Body of pancreas (tissue), 4 donors: ENCODE measurements around the gene SNX21. TPM values are rescaled to one million over a fixed set of nuclear protein-coding genes. Genes with fewer than 3 reads are reported as not detected.
"Not testable (repeated sequence)": the region's sequence is repeated elsewhere in the genome, so short reads cannot be mapped to it uniquely, and the experiment has no call there.

Experiments used
- ATAC-seq: fragments of 150-250 bp; one replicate; pipeline ENCODE4 v1.9.1; 2016
- DNase-seq, 4 donors: peaks; one replicate each; pipeline ENCODE4 v3.0.0-alpha.2; 2019
- H3K27ac ChIP-seq, 4 donors: fragments of 200-600 bp; sonication (generic); 1 replicate in 3 of 4; 2 replicates in 1 of 4; pipeline versions ENCODE4 v1.5.1 to v1.6.1; 2016 to 2019; ENCODE audit warnings: mild to moderate bottlenecking in 1 of 4, mixed read lengths in 1 of 4, moderate library complexity in 1 of 4
- H3K27me3 ChIP-seq, 2 donors: fragments of 200-600 bp; sonication (generic); one replicate each; pipeline ENCODE4 v1.6.0; 2016; ENCODE audit warnings: mild to moderate bottlenecking in 1 of 2
- H3K36me3 ChIP-seq, 2 donors: fragments of 200-600 bp; sonication (generic); replicated peaks in 1 of 2; 2 replicates each; pipeline ENCODE4 v1.5.1; 2016; ENCODE audit warnings: low read depth in 2 of 2; ENCODE audit not compliant: insufficient read depth in 1 of 2
- H3K4me1 ChIP-seq: fragments of 200-600 bp; sonication (generic); one replicate; pipeline ENCODE4 v1.6.0; 2016
- H3K4me3 ChIP-seq, 2 donors: fragments of 200-600 bp; sonication (generic); 1 replicate in 1 of 2; 2 replicates in 1 of 2; pipeline ENCODE4 v1.5.1; 2016 to 2019
- H3K9me3 ChIP-seq, 3 donors: fragments of 200-600 bp; sonication (generic); 1 replicate in 2 of 3; 2 replicates in 1 of 3; pipeline ENCODE4 v1.5.1; 2016
- CTCF ChIP-seq, 7 experiments: fragments of 450-650 bp in 4 of 7; fragments of 200-600 bp in 3 of 7; sonication (generic) in 3 of 7; IDR thresholded peaks; one replicate each; pipeline ENCODE4 v1.5.1; 2016 to 2019; ENCODE audit warnings: antibody characterized with exemption in 7 of 7
- POLR2A ChIP-seq, 3 donors: fragments of 450-650 bp; IDR thresholded peaks; one replicate each; pipeline ENCODE4 v1.6.1; 2016; ENCODE audit warnings: antibody characterized with exemption in 3 of 3, mild to moderate bottlenecking in 2 of 3
- WGBS, 2 donors: methylation state at CpG; one replicate each; pipeline ENCODE4 v1.1.5; 2017; 5-methylcytosine and 5-hydroxymethylcytosine counted together
- intact Hi-C: fragments of 100-400 bp; cut with DNase I; formaldehyde crosslinking; loops from one replicate; pipeline ENCODE4 v1.15.1; 2023
- total RNA-seq, 2 donors: library from RNA; depleted of rRNA; stranded (reverse); fragments of >200 nt; gene quantifications; one replicate each; pipeline ENCODE4 v1.1.0, GENCODE V29; 2016

Gene SNX21, protein sequence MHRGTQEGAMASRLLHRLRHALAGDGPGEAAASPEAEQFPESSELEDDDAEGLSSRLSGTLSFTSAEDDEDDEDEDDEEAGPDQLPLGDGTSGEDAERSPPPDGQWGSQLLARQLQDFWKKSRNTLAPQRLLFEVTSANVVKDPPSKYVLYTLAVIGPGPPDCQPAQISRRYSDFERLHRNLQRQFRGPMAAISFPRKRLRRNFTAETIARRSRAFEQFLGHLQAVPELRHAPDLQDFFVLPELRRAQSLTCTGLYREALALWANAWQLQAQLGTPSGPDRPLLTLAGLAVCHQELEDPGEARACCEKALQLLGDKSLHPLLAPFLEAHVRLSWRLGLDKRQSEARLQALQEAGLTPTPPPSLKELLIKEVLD
- total RNA-seq, result 10 to 100 TPM; 42.8 to 46.5 TPM

DNA sequence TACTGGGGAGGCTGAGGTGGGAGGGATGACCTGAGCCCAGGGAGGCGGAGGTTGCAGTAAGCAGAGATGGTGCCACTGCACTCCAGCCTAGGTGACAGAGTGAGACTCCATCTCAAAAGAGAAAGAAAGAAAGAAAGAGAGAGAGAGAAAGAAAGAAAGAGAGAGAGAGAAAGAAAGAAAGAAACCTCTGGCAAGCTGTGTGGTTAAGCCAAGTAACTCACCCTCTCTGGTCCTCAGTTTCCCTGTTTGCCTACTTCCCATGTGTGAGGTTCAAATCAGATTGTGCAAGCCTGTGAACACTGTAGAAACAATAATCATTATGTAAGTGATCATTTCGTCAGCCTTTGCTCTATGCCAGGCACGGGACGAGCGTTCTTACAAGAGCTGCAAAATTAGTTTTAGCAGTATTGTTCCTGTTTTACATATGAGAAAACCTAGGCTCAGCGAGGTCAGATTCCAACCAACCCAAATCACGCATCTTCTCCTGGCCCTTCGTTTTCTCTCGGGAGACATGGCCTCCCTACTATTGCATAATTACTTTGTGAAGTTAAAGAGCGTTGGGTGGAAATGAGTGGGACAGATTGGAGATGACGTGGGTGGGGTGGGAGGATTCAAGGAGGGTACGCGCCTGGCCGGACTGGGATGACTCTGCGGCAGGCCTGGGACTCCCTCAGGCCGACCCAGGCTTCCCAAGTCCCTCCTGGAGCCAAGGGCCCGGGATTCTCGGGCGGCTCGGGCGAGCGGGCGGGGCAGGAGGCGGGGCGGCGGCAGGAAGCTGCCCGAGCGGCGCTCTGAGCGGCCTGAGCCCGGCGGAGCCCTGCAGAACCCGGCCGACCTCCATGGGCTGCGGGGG lies at the start of gene SNX21:
Gene SNX21 (plus strand): TSS at position 770 of the 853 bp plus-strand sequence. CDS start 121 bp downstream, outside the sequence.
- Histone ChIP-seq H3K9me3 (no peaks in the 10 kb centered on the region), H3K4me3 (peak within 1 kb of the TSS; percentile 47 to 68), H3K36me3 (no peaks in the 10 kb centered on the region), H3K27me3 (no peaks in the 10 kb centered on the region), H3K27ac (peak within 1 kb of the TSS; percentile 72 to 89 (median 77)), H3K4me1 (peaks cover 24% of the 10 kb centered on the region)
- WGBS, 2 donors, result 9 to 20% methylated on average over 16 to 32 of the region's 35 CpGs
- TF ChIP-seq POLR2A (IDR thresholded peaks at IDR 0.05), result peak; percentile 22 to 61 (median 55)
- TF ChIP-seq CTCF (IDR thresholded peaks at IDR 0.05), result no peak
- DNase-seq (peak; percentile 71 to 80 (median 76)), ATAC-seq (peak; percentile 87)
- intact Hi-C loops, result no loop called here

DNA sequence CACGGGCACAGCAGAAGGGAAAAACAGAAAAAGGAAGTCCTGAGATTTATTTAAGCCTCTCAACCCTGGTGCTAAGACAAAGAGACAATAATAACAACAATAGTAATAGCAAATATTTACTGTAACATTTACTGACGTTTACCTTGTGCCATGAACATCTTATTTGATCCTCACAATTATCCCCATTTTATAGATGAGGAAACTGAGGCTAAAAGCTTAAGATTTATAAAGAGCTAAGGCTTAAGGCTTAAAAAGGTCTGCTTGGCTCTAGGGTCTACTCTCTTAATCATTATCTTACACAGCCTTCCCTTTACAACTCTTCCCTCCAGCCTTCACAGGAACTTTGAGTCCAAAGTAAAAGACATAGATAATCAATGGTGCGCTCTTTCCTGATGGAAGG lies 45.2 kb upstream of the SNX21 start:
- DNase-seq (no peak), ATAC-seq (no peak)
- Histone ChIP-seq H3K27ac (no peak overlapping the region), H3K27me3 (no peaks in the 10 kb centered on the region), H3K9me3 (no peaks in the 10 kb centered on the region), H3K4me3 (no peak overlapping the region), H3K4me1 (peaks cover 20% of the 10 kb centered on the region), H3K36me3 (no peaks in the 10 kb centered on the region)
- intact Hi-C loops, result no loop called here
- WGBS, 2 donors, result 51 to 54% methylated on average over 3 of the region's 3 CpGs
- TF ChIP-seq CTCF (IDR thresholded peaks at IDR 0.05) (no peak), POLR2A (IDR thresholded peaks at IDR 0.05) (no peak)

DNA sequence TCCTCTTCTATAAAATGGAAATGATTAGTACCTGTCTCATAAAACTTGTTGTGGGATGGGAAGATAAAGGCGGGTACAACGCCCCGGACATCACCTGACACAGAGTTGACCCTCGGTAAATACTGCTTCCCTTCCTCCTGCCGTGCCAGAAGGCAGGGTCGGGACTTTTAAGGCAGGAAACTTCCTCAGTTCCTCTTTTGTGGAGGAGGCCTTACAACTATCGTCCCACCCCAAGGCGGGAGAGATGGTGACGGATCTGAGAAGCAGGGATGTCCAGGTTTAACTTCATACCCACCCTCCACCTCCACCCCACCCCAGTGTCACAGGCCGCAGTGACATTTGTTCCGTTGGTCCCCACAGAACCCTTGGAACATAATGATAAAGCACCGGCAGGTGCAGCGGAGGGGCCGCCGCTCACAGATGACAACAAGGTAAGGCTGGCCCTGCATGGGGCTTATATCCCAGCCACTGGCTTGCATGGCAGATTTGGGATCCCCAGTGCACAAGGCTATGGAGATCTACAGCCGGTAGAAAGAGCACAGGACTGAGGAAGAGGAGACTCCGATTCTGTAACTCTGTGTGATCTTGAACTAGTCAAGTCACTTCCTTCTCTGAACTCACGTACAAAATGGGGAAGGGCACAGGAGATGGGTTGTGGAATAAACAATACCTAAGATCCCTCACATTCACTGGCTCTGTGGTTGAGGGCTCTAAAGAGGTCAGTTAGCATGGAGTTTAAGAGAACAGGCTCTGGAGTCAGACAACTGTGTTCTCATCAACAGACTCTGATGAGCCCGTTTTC lies 41.1 kb upstream of the SNX21 start:
- Histone ChIP-seq H3K4me3 (peak overlapping the region; percentile 94 to 98), H3K27me3 (no peaks in the 10 kb centered on the region), H3K9me3 (no peaks in the 10 kb centered on the region), H3K27ac (peak overlapping the region; percentile 67 to 86 (median 76)), H3K36me3 (peaks cover 0 to 4% of the 10 kb centered on the region in 2 donors), H3K4me1 (peaks cover 12% of the 10 kb centered on the region)
- WGBS, 2 donors, result 13 to 18% methylated on average over 8 to 19 of the region's 19 CpGs
- DNase-seq (peak in 2 of 4 donors; percentile 8 to 30), ATAC-seq (peak; percentile 12)
- TF ChIP-seq CTCF (IDR thresholded peaks at IDR 0.05) (no peak), POLR2A (IDR thresholded peaks at IDR 0.05) (no peak)
- intact Hi-C loops, result no loop called here

GRCh38 chr20:45796337-45797065 lies 37.1 kb upstream of the SNX21 start:
- TF ChIP-seq CTCF (IDR thresholded peaks at IDR 0.05), result no peak
- TF ChIP-seq POLR2A (IDR thresholded peaks at IDR 0.05), result no peak
- WGBS, 2 donors, result 88 to 95% methylated on average over 11 of the region's 11 CpGs
- no peak overlapping the region for H3K4me3 ChIP-seq
- peaks cover 0 to 4% of the 10 kb centered on the region in 2 donors for H3K36me3 ChIP-seq
- DNase-seq (no peak), ATAC-seq (no peak)
- H3K27ac ChIP-seq, result no peak overlapping the region
- H3K4me1 ChIP-seq, result peaks cover 12% of the 10 kb centered on the region
- H3K27me3 ChIP-seq, result no peaks in the 10 kb centered on the region
- H3K9me3 ChIP-seq, result no peaks in the 10 kb centered on the region
- intact Hi-C loops, result no loop called here

- H3K27me3 ChIP-seq, H3K4me3 ChIP-seq, H3K27ac ChIP-seq, intact Hi-C loops, DNase-seq, H3K4me1 ChIP-seq, ATAC-seq, H3K9me3 ChIP-seq: not testable (repeated sequence)
- H3K36me3 ChIP-seq, result peaks cover 0 to 11% of the 10 kb centered on the region in 2 donors
- no CpG with 5 or more reads among the region's 1 CpG for WGBS, 2 donors
Observed at GRCh38 chr20:45797510-45797909, 36.1 kb upstream of the SNX21 start.

GRCh38 chr20:45797955-45798354 lies 35.6 kb upstream of the SNX21 start:
- DNase-seq, H3K27ac ChIP-seq, H3K9me3 ChIP-seq, H3K27me3 ChIP-seq, H3K4me3 ChIP-seq, intact Hi-C loops, H3K4me1 ChIP-seq, ATAC-seq: not testable (repeated sequence)
- 90 to 94% methylated on average over 3 of the region's 3 CpGs for WGBS, 2 donors
- peaks cover 0 to 16% of the 10 kb centered on the region in 2 donors for H3K36me3 ChIP-seq
